Loucy (cell line): ENCODE results near the gene RAB10.

Source experiments
- CTCF ChIP-seq: fragments of 200-600 bp; sonication (generic); conservative IDR thresholded peaks from 2 replicates; pipeline ENCODE4 v1.5.1; 2014; ENCODE audit warnings: mild to moderate bottlenecking, antibody characterized with exemption, low read length
- EZH2phosphoT487 ChIP-seq: fragments of 200-600 bp; IDR thresholded peaks from 2 replicates; pipeline ENCODE4 v1.6.1; 2018; ENCODE audit warnings: antibody characterized with exemption, mild to moderate bottlenecking, moderate library complexity, borderline replicate concordance

- TF ChIP-seq CTCF (no peak), EZH2phosphoT487 (no peak)
These were observed 31.1 kb upstream of the RAB10 start for GRCh38 chr2:26002632-26003310.
